Osteocyte (in vitro differentiated cells): ENCODE measurements around the gene KAT6B. TPM values are rescaled to one million over a fixed set of nuclear protein-coding genes. Genes with fewer than 3 reads are reported as not detected.
A peak's percentile ranks its signal among the peaks of the same experiment; 100 is the strongest.

ENCODE experiments used
- DNase-seq: peaks from one replicate; pipeline ENCODE4 v3.0.0; 2021; ENCODE audit warnings: mixed read lengths; ENCODE audit not compliant: unreplicated experiment; ENCODE audit errors: extremely low spot score
- H3K27ac Mint-ChIP-seq: one replicate; pipeline ENCODE4 v1.8.0; 2021; ENCODE audit warnings: mild to moderate bottlenecking, mixed read lengths; ENCODE audit not compliant: unreplicated experiment
- H3K27me3 Mint-ChIP-seq: one replicate; pipeline ENCODE4 v1.8.0; 2021; ENCODE audit warnings: mixed read lengths; ENCODE audit not compliant: unreplicated experiment
- H3K36me3 Mint-ChIP-seq: one replicate; pipeline ENCODE4 v1.8.0; 2021; ENCODE audit warnings: mixed read lengths; ENCODE audit not compliant: unreplicated experiment
- H3K4me1 Mint-ChIP-seq: one replicate; pipeline ENCODE4 v1.8.0; 2021; ENCODE audit warnings: mixed read lengths; ENCODE audit not compliant: unreplicated experiment
- H3K4me3 Mint-ChIP-seq: one replicate; pipeline ENCODE4 v1.8.0; 2021; ENCODE audit warnings: mild to moderate bottlenecking, moderate library complexity, mixed read lengths; ENCODE audit not compliant: unreplicated experiment
- H3K9me3 Mint-ChIP-seq: one replicate; pipeline ENCODE4 v1.8.0; 2021; ENCODE audit warnings: mixed read lengths; ENCODE audit not compliant: unreplicated experiment
- CTCF ChIP-seq: fragments of 200-600 bp; sonication (generic); IDR thresholded peaks from 2 replicates; pipeline ENCODE4 v1.5.0; 2021; ENCODE audit warnings: antibody characterized with exemption, mild to moderate bottlenecking, moderate library complexity
- total RNA-seq: library from RNA; stranded (reverse); gene quantifications from 2 replicates; pipeline ENCODE4 v1.2.1, GENCODE V29; 2021

KAT6B gene
- total RNA-seq, 1 donor from 2014 or later: 28.2 TPM

GRCh38 chr10:74823791-74824183 lies 2.6 kb upstream of the KAT6B start:
- Mint-ChIP-seq H3K4me1 (peaks cover 24% of the 10 kb centered on the region), H3K36me3 (no peaks in the 10 kb centered on the region), H3K27ac (no peak overlapping the region), H3K27me3 (no peaks in the 10 kb centered on the region), H3K4me3 (peak overlapping the region; percentile 80), H3K9me3 (no peaks in the 10 kb centered on the region)
- TF ChIP-seq CTCF: no peak
- DNase-seq: no peak

GRCh38 chr10:74824184-74824899 lies 2.1 kb upstream of the KAT6B start:
- H3K27ac Mint-ChIP-seq: peak overlapping the region; percentile 14
- H3K4me3 Mint-ChIP-seq: peak overlapping the region; percentile 80
- DNase-seq: no peak

DNA sequence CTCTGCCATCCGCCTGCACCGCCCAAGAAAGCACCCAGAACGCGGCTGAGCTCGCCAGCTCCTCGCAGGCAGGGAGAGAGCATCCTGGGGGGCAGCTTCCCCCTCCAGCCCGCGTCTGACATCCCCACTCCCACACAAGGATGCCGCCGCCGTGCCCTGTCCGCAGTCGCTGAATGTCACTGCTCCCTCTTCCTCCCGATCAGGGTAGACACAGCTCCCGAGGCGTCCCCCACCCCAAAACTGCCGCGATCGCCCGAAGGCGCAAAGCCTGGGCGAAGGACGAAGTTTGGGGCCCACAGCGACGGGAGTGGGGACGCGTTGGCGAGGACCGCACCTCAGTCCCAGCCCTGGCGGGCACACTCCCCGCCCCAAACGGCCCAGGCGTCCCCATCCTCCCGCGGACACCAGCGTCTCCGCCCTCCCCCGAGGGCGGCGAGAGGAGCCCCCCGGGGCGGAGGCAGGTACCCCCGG lies 1.5 kb upstream of the KAT6B start:
- no peak for DNase-seq
- H3K4me1 Mint-ChIP-seq: peaks cover 28% of the 10 kb centered on the region
- H3K4me3 Mint-ChIP-seq: peak overlapping the region; percentile 80
- H3K27me3 Mint-ChIP-seq: no peaks in the 10 kb centered on the region
- no peaks in the 10 kb centered on the region for H3K36me3 Mint-ChIP-seq
- peak overlapping the region; percentile 14 for H3K27ac Mint-ChIP-seq
- H3K9me3 Mint-ChIP-seq: no peaks in the 10 kb centered on the region
- no peak for TF ChIP-seq CTCF

More at GRCh38 chr10:74824184-74824899, 2.1 kb upstream of the KAT6B start:
- peaks cover 28% of the 10 kb centered on the region for H3K4me1 Mint-ChIP-seq
- H3K9me3 Mint-ChIP-seq: no peaks in the 10 kb centered on the region
- no peak for TF ChIP-seq CTCF
- H3K27me3 Mint-ChIP-seq: no peaks in the 10 kb centered on the region
- H3K36me3 Mint-ChIP-seq: no peaks in the 10 kb centered on the region

DNA sequence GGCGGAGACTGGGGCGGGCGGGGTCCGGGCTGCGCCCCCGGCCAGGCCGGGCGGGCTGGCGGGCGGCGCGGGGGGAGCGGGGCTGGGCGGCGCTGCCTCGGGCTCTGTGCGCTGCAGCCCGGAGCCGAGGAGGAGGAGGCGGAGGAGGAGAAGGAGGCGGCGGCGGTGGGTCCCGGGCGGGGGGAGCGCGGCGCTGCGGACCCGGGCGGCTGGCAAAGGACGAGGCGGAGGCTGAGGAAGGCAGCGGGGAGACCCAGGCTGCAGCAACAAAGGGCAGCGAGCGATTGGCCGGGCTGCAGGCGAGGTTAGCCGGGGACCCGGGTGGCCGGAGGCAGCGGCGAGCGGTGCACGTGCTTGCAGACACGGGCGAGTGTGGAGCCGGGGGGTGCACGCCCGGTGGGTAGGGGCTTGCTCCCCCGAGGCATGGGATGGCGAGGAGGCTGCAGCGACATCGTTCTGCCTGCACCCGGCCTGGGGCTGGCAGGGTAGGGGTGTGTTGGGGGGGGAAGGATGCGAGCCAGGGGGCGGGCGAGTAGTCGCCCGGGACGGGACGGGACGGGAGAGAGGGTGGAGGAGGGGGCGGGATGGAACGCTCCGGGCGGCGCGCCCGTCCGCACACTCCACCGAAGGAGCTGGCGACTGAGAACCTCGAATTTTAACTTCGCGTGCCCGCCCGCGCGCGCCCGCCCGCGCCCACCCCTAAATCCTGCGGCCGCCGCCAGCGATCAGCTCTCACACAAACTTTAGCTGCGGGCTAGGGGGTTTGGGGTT lies 844 bp upstream of the KAT6B start:
- Mint-ChIP-seq H3K36me3 (no peaks in the 10 kb centered on the region), H3K4me1 (peaks cover 28% of the 10 kb centered on the region)
- DNase-seq: peak; percentile 90

More for the DNA sequence above, 844 bp upstream of the KAT6B start:
- H3K4me3 Mint-ChIP-seq: peak overlapping the region; percentile 91
- no peak overlapping the region for H3K27ac Mint-ChIP-seq
- H3K27me3 Mint-ChIP-seq: no peaks in the 10 kb centered on the region
- no peaks in the 10 kb centered on the region for H3K9me3 Mint-ChIP-seq
- TF ChIP-seq CTCF: no peak
